GM21447 (cell line): ENCODE results near the gene SLC25A24.
A peak's percentile ranks its signal among the peaks of the same experiment; 100 is the strongest.
"Not testable (repeated sequence)": the region's sequence is repeated elsewhere in the genome, so short reads cannot be mapped to it uniquely, and the experiment has no call there.

ENCODE experiments used
- ATAC-seq: cut with Tn5 transposase; IDR thresholded peaks from one replicate; pipeline ENCODE4 v1.9.1; 2021; ENCODE audit not compliant: unreplicated experiment

SLC25A24 gene

DNA sequence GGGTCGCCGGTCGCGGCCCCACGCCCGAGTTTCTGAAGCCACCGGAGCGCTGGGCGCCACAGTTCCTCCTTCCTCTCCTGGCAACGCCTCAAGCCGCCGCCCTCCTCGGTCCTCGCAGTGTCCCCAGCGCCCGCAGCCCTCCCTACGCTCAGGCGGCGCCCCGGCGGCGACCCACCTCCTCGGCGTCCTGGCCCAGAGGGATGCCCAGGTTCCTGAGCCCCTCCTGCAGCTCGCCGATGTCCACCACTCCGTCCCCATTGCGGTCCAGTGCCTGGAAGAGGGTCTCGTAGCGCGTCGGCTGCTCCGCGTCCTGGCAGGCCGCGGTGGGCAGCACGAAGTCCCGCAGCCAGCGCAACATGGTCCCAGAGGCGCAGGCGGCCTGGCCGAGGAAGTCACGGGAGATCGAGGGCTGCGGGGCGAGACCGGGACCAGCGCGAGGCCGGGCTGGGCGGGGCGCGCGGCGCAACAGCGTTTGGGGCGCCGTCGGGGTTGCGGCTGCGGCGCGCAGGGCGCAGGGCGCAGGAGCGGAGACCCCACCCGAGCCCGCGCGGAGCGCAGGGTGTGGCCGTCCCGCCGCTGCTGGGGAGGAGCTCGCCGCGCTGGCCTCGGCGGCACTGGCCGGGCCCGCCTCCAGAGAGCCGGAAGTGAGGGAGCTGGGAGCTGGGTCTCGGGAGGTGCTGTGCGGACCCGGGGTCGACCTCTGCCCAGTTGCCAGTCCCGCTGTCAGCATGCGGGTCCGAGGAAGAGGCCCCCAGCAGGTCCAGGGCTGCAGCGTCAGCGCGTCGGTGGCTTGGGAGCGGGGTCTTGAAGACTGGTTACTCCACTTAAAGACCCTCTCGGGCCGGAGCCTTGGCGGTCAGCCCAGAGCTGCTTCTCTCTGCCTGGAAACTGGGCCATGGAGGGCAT, at the start of gene SLC25A24:
Gene SLC25A24, minus strand, starts transcription at position 563 of the 906 bp plus-strand sequence. Its CDS starts 205 bp downstream, at position 358.
- peak; percentile 84 for ATAC-seq

DNA sequence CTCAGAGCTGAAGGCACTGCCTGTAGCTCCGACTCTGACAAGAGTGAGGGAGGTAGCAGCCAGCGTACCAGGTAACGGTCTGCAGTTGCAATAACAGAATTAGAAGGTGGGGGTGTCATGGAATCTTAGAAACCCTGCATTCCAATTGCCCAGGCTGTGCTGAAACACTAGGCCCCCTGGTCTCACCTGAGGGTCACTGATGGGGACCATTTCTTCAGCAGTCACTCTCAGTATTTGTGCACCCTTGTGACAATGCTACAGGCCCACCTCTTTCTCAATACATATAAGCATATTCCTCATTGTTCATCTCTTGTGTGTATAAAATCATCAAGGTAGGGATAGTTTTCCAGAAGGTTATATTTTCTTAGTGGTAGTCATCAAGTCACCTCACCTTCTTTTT, 43.8 kb upstream of the SLC25A24 start, which contains the start of gene NBPF4:
Gene NBPF4, minus strand, starts transcription at position 101 of the 400 bp plus-strand sequence. CDS start 315 bp downstream, outside the sequence.
- ATAC-seq: not testable (repeated sequence)

DNA sequence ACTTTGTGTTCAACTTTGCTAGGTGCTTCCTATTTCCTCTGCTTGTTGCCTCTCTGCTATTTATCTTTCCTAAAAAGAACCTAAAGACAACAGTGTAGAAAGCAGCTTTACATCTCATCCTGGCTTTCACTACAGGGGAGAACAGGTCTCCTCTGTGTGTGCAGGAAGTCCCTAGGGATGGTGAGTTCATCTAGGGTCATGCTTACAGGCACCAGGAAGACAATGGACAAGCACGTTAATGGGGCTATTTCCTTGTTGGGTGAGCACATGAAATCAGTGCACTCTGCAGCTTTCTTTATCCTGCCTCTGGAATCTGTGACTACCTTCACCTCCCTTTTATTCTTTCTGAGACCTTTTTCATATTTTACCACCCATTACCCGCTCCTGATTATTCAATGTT, 39.3 kb upstream of the SLC25A24 start:
- ATAC-seq: not testable (repeated sequence)

DNA sequence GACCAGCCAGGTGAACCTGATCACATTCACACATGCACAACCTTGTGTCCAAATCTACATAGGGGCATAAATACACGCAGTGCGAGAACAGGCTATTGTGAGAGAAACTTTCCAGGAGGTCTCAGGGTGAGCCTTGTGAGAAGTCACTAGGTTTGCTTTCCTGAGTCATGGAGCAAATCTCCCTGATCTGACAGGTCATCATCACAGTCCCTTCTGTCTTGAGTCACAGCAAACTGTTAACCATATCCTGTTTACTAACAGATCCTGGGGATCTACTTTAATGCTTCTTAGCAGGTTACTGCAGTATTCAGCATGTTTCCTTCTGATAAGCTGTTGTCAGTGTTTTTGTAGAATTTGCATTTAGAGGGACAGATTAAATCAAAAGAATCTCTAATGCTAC, 35.2 kb upstream of the SLC25A24 start:
- not testable (repeated sequence) for ATAC-seq

DNA sequence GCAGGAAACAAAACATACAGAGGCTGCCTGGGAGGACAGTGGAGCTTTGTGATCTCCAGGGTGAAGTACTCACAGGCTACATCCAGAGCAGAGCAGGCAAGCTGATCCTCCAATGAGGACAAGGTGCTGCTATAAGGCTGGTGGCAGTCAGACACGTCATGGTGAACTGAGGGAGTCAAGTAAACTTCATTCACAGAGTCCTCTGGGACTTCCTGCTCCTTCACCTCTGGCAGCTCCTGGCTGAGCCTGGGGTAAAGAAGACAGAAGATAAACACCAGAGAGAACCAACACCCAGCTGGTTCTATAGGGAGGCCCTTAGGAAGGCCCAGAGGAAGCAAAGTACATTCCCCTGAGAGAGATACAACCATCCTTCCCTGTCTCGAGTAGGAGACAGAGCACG, 32.0 kb upstream of the SLC25A24 start:
- ATAC-seq: not testable (repeated sequence)

DNA sequence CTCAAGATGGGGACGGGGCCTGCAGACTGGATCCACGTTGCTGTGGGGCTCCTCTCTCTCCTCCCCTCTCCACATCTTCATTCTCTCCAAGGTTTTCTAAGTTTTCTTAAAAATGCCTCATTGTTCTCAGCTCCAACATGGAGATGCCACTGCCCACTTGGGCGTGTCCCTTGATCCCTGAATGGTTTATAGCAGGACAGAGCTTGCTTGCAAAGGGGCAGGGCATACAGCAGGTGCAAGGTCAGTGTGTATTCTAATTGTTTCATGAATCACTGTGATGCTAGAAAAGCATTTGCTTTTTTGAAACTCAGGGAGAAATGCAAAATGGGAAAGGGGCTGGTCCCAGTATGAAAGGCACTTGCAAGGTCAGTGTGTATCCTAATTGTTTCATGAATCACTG, 29.8 kb upstream of the SLC25A24 start:
- not testable (repeated sequence) for ATAC-seq

DNA sequence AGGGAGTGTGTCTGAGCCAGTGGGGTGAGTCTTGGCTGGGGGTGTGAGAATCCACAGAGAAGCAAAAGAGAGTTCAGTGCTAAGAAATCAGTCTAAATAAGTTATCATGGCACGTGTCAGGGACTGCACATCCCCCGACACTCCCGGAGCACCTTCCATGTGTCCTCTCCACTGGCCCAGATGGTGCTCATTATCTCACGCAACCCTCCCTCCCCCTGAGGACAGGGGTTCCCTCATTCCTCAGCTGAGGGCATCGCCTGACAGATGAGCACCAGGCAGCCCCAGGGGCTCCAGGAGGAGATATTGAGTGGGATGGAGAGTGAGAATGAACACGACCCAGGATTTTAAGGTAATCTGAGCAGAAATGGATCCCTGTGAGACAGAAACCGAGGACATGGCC, 27.6 kb upstream of the SLC25A24 start:
- not testable (repeated sequence) for ATAC-seq

DNA sequence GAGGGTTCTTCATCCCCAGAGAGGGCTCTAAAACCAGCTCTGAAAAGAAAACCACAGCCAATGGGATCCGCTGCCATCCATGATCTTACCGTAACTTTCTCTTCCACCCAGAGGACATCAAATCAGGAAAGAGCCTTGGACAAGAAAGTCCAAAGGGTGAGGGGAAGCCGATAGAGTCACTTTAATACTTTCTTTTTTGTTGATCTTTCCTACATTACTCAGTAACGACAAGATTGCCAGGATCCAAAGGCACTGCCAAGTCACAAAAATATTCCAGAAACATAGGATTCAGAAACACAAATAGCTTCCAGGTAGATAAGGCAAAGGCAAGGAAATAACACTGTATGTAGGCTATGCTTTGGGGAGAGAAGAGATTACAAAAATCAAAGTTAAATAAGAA, 26.7 kb upstream of the SLC25A24 start:
- ATAC-seq: not testable (repeated sequence)

DNA sequence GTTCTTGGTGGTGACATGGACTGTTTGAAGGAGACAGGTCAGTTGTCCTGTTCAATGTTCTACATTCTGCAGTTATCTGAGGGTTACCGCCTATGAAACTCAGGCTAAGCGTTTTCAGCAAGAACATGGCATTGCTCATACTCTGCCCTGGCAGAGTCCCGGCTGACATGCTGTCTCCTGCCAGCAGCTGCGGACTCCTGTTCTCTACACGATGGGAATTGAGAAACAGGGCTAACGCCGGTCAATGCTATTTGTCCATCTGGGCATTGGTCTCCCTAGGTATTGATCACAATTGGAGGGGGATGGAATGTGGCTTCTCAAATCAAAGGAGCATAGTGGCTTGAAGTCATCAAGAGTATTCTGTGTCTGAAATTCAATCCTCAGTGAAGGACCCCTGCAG, 23.1 kb upstream of the SLC25A24 start:
- not testable (repeated sequence) for ATAC-seq

DNA sequence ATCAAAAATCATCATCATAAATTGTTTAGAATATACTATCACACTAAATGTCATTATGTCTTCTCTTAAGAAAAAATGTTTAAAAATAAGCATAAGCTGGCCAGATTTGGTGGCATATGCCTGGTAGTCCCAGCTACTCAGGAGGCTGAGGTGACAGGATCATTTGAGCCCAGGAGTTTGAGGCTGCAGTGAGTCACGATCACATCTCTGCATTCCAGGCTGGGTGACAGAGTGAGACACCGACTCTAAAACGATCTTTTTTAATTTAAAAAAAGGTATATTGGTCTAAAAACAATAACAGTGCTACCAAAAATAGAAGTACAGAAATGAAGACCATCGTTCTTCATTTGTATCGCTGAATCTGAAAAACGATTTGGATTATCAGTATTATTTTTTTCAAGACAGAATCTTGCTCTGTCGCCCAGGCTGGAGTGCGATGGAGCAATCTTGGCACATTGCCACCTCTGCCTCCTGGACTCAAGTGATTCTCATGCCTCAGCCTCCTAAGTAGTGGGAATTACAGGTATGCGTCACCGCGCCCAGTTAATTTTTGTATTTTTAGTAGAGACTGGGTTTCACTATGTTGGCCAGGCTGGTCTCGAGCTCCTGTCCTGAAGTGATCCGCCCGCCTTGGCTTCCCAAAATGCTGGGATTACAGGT, 17.5 kb upstream of the SLC25A24 start:
- ATAC-seq: not testable (repeated sequence)

DNA sequence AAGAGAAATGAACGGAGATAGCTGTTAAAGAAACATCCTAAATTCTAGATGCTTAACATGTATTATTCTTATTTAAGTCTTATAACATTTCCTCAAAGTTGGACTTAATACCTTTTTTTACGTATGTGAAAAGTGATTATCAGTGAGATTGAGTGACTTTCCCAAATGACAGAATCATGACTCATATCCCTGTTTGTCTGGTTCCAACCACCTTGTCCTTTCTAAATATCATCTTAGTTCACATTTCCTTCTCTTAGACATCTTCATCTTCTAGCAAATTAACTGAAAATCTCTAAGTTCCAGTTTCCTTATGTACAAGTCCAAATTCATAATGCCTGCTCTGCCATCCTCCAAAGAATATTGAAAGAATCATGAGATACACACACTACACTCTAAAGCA, 16.9 kb upstream of the SLC25A24 start:
- ATAC-seq: not testable (repeated sequence)

DNA sequence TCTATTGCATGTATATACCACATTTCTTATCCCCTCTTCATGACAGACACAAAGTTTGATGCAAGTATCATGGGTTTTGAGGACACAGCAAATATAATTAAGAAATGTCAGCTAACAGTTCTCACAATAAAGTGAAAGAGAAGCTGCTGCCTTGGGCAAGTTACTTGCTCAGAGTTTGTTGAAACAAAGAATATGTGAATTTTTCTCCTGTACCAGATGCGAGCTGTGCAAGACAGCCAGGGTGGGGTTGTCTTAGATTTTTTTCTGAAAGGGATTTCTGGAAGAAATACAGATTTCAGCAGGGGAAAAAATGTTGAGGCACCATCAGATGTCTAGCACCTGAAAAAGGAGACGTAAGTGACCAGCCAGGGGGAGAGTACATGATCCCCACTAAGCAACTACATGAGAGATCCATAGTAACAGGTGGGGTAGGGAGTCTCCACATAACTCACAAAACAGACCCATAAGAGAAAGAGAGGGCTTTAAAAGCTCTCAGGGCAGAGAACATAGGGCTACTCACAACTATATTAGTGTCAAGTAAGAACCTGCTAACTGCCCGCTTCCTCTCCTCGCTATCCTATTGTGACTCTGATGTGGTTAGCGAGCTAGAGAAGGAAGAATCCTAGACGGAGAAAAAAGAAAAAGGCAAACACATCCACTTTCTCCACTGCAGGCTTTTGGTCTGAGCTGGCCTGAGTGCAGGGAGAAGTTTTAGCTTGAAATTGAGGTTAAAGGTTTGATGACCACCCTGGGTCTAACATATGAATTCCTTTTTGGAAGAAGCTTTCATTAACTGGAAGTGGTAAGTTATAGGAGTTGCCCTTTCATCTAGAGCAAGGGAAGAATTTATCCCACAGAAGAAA, 16.1 kb upstream of the SLC25A24 start:
- not testable (repeated sequence) for ATAC-seq

DNA sequence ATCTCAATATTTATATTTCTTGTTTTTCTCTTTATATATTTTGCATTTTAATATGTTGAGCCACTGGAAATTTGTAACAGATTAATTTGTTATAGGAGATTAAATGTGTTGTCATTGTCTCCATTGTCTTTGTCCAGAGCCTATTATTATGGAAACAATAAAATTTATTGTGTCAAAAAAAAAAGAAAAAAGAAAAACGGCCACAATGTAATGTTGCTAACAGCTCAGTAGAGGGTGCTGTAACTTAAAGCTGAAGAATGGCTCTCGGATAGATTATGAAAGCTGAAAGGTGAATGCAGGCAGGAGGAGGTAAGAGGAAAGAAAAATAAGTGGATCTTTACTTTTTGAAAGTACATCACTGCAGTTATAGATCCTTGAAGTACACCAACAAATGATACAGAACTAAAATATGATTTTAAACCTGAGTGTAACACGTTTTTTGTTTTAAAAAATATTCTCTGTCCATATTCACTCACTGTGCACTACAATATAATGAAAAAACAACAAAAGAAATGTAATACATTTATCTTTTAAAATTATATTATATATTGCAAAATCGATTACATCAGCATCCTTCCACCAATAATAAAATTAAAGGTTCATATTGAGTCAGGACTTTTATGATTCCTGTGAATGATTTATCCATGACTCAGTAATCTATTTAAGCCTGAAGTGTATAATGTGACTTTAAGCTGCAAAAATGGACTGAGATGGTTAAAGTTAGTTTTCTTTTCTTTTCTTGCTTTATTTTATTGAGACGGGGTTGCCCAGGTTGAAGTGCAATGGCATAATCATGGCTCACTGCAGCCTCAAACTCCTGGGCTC, 14.7 kb upstream of the SLC25A24 start:
- peak; percentile 63 for ATAC-seq

DNA sequence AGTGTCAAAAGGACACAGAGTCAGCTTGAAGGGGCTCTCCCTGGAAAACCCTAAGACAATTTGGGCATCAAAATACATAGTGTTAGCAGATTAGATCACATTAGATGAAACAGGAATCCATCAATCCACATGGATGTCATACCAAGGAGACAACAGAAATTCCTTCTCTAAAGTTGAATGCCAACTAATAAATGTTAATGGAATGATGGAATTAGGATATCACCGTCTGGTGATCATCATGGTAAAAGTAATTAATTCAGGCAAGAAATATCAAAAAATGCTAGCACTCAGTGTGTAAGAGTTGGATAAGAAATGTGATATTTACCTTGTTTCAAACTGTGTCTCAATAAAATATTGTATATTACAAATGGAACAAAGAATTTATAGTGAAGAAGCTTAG, 10.9 kb upstream of the SLC25A24 start:
- no peak for ATAC-seq

DNA sequence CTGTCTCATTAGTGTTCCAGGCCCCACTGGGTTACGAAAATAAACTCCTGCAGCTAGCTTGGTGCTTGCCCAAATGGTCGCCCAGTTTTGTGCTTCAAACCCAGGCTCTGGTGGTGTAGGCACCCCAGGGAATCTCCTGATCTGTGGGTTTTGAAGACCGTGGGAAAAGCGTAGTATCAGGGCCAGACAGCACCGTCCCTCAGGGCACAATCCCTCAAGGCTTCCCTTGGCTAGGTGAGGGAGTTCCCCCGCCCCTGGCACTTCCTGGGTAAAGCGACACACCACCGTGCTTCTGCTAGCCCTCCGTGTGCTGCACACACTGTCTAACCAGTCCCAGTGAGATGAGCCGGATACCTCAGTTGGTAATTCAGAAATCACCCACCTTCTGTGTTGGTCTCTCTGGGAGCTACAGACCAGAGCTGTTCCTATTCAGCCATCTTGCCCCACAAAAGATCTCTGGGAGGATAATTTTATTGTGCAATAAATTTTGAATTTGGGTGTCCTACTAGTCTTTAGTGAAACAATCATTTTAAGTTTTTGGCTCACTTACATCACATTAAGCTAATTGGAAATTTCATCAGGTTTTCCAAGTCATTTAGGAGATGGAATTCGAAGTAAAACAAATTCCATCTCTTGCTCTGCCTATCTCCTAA, 9.4 kb upstream of the SLC25A24 start:
- no peak for ATAC-seq

DNA sequence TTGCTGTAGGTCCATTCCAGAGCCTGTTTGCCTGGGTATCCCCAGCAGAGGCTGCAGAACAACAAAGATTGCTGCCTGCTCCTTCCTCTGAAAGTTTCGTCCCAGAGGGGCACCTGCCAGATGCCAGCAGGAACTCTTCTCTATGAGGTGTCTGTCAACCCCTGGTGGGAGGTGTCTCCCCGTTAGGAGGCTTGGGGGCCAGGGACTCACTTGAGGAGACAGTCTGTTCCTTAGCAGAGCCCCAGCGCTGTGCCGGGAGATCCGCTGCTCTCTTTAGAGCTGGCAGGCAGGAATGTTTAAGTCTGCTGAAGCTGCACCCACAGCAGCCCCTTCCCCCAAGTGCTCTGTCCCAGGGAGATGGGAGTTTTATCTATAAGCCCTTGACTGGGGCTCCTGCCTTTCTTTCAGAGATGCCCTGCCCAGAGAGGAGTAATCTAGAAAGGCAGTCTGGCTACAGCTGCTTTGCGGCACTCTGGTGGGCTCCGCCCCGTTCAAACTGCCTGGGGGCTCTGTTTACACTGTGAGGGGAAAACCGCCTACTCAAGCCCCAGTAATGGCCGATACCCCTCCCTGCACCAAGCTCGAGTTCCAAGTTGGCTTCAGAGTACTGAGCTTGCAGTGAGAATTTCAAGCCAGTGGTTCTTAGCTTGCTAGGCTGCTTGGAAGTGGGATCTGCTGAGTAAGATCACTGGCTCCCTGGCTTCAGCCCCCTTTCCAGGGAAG, 8.7 kb upstream of the SLC25A24 start:
- ATAC-seq: no peak

DNA sequence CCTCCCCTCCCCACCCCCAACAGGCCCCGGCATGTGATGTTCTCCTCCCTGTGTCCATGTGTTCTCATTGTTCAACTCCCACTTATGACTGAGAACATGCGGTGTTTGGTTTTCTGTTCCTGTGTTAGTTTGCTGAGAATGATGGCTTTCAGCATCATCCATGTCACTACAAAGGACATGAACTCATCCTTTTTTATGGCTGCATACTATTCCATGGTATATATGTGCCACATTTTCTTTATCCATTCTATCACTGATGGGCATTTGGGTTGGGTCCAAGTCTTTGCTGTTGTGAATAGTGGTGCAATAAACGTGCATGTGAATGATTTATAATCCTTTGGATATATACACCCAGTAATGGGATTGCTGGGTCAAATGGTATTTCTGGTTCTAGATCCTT, 3.4 kb upstream of the SLC25A24 start:
- ATAC-seq: not testable (repeated sequence)

DNA sequence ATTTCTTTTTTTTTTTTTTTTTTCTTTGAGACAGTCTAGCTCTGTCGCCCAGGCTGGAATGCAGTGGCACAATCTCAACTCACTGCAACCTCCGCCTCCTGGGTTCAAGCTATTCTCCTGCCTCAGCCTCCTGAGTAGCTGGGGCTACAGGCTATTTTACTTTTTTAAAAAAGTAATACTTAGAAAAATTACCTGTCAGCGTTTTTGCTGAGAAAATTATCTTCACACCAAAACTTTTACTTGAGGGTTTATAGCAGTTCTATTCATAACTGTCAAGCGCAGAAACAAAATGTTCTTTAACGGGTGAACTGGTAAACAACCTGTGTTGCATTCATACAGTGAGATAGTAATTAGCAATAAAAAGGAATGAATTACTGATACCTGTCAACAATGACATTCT, 1.5 kb upstream of the SLC25A24 start:
- no peak for ATAC-seq

DNA sequence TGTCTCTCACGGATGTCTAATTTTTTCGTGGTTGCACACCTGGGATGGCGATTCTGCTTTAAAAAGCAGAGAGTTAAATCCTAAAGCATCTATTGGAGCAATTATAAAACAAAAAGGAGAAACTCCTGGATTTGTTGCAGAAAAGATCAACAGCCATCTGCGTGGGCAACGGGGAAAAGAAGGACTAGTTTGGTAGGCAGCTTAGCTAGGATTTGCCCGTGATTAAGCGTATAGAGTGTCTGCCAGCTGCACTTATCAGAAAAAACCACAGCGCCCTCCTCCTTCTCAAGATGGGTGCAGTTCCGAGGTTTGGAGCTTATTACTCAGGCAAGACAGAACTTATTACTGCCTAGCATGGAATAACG, 526 bp upstream of the SLC25A24 start:
- ATAC-seq: no peak
